ENCODE measurements around the gene CHCHD6.

The CHCHD6 gene

DNA sequence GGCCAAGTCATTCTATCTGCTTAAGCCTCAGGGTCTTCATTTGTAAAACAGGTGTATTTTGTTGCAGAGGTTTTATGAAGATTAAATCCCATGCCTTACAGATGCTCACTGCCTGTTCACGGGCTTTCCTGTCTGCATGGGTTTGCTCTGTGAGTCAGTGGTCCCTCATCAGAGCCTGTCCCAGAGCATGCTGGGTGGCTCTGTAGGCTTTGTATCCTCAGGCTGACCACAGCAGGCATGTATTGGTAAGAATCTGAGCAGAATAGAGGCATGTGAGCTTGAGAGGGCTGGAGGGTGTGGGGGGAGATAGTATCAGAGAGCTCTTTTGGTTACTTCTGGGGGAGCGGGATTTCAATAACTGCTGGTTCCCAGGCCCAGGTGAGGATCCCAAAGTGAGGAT lies 233.5 kb downstream of the CHCHD6 start:
- DNase-seq (ENCODE audit: low read depth in 2 of 3, low spot score in 1 of 3), result no peak

GRCh38 chr3:126937973-126938372 lies 233.9 kb downstream of the CHCHD6 start:
- DNase-seq (ENCODE audit: low read depth in 2 of 3, low spot score in 1 of 3), result no peak

DNA sequence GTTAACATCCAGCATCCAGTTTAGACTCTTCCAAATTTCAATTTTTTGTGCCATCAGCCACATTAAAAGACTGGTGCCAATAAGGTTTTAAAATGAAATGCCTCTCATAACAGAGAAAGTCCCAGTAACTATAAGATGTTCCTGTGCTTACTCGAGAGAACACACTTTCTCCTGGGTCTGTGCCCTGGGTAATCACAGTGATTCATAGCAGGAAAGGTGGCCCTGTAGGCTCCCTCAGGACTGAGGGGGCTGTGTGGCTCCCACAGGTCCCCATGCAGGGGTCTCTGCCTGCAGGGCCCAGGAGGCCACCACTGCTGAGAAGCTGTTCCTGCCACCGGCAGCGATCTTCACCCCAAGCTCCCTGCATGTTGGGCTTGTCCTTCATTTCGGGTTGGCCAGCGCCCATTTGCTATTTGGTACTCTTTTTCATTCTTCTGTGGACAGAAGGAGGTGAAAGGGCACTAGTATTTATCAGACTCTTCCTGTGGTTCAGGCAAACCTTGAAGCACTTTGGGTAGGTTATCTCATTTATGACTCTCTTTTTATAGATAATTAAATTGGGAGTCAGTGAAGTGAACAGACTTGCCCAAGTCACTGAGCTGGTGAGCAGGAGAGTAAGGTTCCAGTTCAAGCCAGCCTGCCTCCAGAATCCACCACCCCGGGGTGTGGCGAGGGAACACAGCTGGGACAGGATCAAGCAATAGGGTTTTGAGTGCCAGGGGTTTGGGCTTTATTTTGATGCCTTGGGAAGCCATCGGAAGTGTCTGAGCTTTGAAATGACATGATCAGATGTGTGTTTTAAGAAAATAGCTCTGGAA lies 234.7 kb downstream of the CHCHD6 start:
- no peak for DNase-seq (ENCODE audit: low read depth in 2 of 3, low spot score in 1 of 3)

GRCh38 chr3:126939338-126939718 lies 235.3 kb downstream of the CHCHD6 start:
- DNase-seq (ENCODE audit: low read depth in 2 of 3, low spot score in 1 of 3), result no peak

GRCh38 chr3:126939733-126940132 lies 235.7 kb downstream of the CHCHD6 start:
- DNase-seq (ENCODE audit: low read depth in 2 of 3, low spot score in 1 of 3), result no peak

- no peak for DNase-seq (ENCODE audit: low read depth in 2 of 3, low spot score in 1 of 3)
These were observed 237.8 kb downstream of the CHCHD6 start for GRCh38 chr3:126941721-126942270.

GRCh38 chr3:126944089-126944965 lies 240.3 kb downstream of the CHCHD6 start:
- DNase-seq (ENCODE audit: low read depth in 2 of 3, low spot score in 1 of 3), result no peak

- no peak for DNase-seq (ENCODE audit: low read depth in 2 of 3, low spot score in 1 of 3)
These were observed 241.2 kb downstream of the CHCHD6 start for GRCh38 chr3:126945171-126945721.

- DNase-seq (ENCODE audit: low read depth in 2 of 3, low spot score in 1 of 3), result no peak
These were observed 241.9 kb downstream of the CHCHD6 start for GRCh38 chr3:126945891-126946290.

DNA sequence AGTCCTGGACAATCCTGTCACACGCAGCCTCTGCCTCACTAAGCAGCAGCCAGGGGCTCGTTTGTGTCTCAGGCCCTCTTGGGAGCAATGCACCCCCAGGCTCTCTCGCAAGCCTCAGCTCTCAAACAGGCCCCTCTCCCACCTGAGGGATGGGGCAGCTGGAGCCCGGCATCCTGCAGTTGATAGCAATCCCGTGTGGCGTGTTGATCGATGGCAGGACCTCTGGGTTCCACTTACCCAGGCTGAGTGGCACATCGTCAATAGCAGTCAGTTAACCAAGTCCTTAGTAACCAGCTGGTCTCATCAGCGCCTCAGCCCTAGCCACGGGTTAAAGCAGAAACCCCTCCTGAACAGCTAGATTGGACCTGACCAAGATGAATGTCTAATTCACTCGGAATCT lies 242.4 kb downstream of the CHCHD6 start:
- no peak for DNase-seq (ENCODE audit: low read depth in 2 of 3, low spot score in 1 of 3)

GRCh38 chr3:126947429-126947828 lies 243.4 kb downstream of the CHCHD6 start:
- no peak for DNase-seq (ENCODE audit: low read depth in 2 of 3, low spot score in 1 of 3)

DNA sequence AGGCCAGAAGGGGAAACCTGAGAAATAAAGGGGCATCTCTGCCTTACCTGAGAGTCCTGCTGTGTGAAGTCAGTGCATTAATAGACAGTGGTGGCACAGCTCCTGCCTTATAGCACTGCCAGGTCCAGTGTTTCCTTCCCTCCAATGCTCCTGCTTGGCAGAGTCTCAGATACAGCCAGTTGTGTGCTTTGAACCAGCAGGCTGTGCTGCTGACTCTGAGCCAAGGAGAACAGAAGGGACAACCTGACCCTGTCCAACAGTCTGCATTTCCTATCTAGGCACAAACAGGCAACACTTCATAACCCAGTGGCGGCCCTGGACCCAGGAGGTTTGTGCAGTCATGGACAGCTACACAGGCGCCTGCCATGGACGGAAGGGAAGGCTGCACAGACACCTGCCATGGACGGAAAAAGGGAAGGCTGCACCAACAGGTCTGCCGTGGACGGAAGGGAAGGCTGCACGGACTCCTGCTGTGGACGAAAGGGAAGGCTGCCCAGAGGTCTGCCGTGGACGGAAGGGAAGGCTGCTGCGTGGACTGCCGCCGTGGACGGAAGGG lies 245.0 kb downstream of the CHCHD6 start:
- no peak for DNase-seq (ENCODE audit: low read depth in 2 of 3, low spot score in 1 of 3)

DNA sequence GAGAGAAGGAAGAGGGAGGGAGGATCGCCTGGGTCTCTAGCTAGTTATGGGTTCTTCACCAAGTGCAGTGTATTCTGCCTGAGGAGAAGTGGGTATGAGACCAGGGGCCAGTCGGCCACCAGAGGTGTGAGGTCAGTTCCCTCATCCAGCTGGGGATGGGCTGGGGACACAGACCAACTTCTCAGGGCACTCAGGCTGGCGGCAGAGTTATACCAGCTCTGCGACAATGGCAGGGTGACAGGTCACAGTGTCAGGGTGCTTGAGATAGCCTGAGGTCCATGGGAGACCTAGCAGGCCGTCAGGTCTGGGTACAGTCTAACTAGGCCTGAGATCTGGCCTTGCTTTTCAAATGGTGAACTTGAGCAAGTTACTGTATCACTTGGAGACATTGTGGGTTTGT lies 247.5 kb downstream of the CHCHD6 start:
- DNase-seq (ENCODE audit: low read depth in 2 of 3, low spot score in 1 of 3), result no peak

DNA sequence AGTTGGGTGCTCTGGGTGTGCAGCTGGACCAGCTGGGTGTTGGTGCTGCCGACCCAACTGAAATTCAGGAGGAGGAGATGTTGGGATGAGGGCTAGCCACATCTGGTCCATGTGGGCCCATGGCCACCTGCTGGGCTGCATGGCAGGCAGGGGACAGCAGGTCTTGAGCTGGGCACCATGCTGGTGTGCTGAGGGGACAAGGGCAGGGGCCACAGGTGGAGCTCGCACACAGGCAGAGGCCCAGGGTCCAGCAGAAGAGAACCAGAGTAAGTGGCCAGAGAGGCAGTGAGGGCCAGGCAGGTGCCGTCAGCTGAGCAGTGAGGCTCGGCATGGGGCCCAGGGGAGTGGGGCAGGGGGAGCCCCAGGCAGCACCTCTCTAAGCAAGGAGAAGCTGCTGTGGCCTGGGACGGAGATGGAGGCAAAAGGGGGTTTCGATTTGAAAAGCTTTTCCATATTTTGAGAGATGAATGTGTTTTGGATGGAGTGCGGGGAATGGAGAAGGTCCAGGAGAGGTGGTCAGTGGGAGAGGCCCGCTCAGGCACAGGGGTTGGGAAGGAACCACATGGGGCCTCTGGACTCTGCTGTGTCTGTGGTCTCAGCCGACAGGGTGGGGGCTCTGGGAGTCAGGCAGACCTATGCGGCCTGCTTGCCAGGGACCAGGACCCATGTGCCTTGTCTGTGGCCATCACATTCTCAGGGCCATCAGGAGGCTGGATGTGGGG lies 248.4 kb downstream of the CHCHD6 start:
- DNase-seq (ENCODE audit: low read depth in 2 of 3, low spot score in 1 of 3), result no peak

DNA sequence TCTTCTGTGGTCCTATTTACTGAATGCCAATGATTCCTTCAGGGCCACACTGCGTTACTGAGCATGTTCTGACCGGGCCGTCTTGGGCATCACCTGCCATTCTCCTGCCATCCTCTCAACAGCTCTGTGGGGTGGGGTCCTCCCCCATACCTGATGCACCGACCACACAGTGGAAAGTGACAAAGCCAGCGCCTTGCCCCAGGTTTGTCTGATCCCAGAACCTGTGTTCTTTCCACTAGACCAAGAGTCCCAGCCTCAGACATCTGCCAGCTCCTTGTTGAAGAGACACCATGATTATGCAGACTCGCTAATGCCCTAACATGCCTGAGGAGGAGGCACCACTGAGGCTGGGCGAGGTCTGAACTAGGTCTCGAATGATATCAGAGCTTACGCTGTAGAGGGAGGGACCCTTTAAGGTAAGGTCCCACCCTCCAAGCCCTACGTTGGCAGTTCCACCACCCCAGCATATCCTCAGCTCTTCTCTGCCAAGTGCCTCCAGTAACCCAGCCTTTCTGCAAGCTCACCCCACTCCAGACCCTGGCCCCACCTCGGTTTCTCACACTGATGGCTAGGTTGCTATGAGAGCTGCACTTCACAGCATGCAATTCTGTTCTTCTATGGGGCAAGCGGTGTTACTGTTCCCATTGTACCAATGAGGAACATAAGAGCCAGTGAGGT lies 249.1 kb downstream of the CHCHD6 start:
- DNase-seq (ENCODE audit: low read depth in 2 of 3, low spot score in 1 of 3), result no peak

DNA sequence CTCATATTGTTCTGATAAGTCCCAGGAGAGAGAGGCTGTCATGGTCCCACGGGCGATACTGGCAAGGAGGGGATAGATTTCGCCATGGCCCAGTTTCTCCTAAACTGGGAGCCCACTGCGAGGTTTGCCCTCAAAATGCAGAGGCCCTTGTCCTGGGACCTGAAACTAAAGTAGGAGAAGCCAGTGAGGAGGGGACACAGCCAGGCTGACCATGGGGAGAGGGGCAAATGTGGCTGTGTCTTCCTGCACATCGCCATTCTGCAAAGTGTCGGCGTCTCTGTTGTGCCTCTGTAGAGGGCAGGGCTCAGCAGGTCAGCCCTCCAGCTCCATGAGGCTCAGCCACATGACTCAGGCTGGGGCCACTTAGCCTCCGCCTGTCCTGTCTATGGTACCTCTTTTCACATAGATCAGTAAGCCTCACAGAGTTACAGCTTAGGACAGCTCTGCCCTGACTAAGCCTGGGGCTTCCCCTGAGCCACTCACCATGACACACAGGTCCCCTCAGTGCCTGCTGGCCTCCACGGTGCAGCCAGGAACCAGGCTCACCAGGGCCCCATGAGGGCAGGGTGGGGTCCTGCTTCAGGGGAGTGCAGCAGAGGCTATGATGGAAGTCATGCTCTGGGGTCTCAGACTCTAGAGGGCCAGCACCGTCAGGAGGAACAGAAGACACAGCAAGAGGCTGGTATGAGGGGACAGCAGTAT lies 250.3 kb downstream of the CHCHD6 start:
- DNase-seq (ENCODE audit: low read depth in 2 of 3, low spot score in 1 of 3), result no peak

DNA sequence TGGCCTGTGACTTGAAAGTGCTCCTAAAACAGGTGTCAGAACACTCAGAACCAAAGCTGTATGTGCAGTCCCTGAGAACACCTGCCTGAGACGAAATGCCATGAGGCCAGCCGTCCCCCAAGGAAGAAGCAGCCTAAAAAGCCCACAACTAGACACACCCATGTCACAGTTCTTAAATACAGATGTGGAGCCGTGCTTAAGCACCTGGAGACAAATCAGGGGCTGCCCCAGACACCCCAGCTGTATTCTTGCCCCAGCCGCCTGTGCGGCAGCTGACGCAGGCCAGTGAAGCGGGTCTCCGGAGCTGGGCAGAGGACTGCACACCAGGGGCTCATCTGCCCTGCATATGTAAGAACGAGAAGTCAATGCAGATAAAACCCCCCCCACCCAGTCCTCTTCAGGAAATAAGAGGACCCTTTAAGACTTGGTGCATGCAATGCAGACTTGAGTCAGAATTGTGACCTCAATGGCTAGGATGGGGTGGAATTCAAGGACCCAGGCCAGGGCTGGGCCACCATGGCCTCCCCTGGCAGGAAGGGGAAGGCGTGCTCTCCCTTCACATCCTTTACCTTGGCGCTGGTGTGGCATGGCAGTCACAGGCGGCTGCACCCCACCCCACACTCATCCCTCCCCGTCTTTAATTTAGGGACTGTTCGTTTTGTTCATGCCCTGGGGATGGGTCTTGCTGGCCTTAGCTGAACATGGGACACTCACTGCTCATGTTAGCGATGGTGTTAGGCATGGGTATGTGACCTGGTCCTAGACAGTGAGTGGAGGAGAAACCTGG lies 251.2 kb downstream of the CHCHD6 start:
- no peak for DNase-seq (ENCODE audit: low read depth in 2 of 3, low spot score in 1 of 3)

GRCh38 chr3:126956361-126956760 lies 252.3 kb downstream of the CHCHD6 start:
- no peak for DNase-seq (ENCODE audit: low read depth in 2 of 3, low spot score in 1 of 3)
